Common myeloid progenitor, CD34-positive (primary cell): ENCODE measurements around the gene HOATZ.

Source experiments
- CTCF ChIA-PET: fragments of 350-600 bp; sonication (Branson Sonifier 250); formaldehyde crosslinking; loops from one replicate; lab custom pipeline; 2021; ENCODE audit warnings: antibody characterized with exemption; lab: Charles Lee
- POLR2A ChIA-PET: fragments of 350-600 bp; sonication (Branson Sonifier 250); formaldehyde crosslinking; loops from one replicate; lab custom pipeline; 2021; ENCODE audit warnings: antibody characterized with exemption; lab: Charles Lee
- DNase-seq, 3 donors: peaks; one replicate each; pipeline versions ENCODE4 v3.0.0 to v3.0.0-alpha.2; 2013
- H3K27ac ChIP-seq, 2 experiments: 1 replicate in 1 of 2; 2 replicates in 1 of 2; pipeline ENCODE4 v1.7.0; 2013; ENCODE audit warnings: inconsistent platforms in 2 of 2, low read length in 2 of 2, mild to moderate bottlenecking in 2 of 2, low read depth in 1 of 2, moderate library complexity in 1 of 2; ENCODE audit not compliant: severe bottlenecking in 2 of 2, insufficient read depth in 1 of 2, poor library complexity in 1 of 2
- H3K27me3 ChIP-seq, 5 experiments: replicated peaks in 2 of 5; 1 replicate in 3 of 5; 2 replicates in 2 of 5; pipeline versions ENCODE4 v1.6.1 to v1.7.0; 2013; ENCODE audit warnings: low read length in 4 of 5, mild to moderate bottlenecking in 2 of 5, moderate library complexity in 2 of 5, inconsistent platforms in 1 of 5; ENCODE audit not compliant: insufficient read depth in 5 of 5, control insufficient read depth in 4 of 5
- H3K36me3 ChIP-seq, 4 experiments: 1 replicate in 2 of 4; 2 replicates in 2 of 4; pipeline versions ENCODE4 v1.6.1 to v1.7.0; 2013; ENCODE audit warnings: low read length in 3 of 4, control low read depth in 1 of 4, mild to moderate bottlenecking in 1 of 4; ENCODE audit not compliant: control insufficient read depth in 4 of 4, insufficient read depth in 4 of 4
- H3K4me1 ChIP-seq, 4 experiments: 1 replicate in 3 of 4; 2 replicates in 1 of 4; pipeline versions ENCODE4 v1.6.1 to v1.7.1; 2013; ENCODE audit warnings: low read length in 3 of 4, mild to moderate bottlenecking in 3 of 4, control low read depth in 1 of 4, inconsistent platforms in 1 of 4, moderate library complexity in 1 of 4; ENCODE audit not compliant: control insufficient read depth in 4 of 4, insufficient read depth in 4 of 4; ENCODE audit errors: control extremely low read depth in 1 of 4
- H3K4me3 ChIP-seq, 7 experiments: 1 replicate in 4 of 7; 2 replicates in 3 of 7; pipeline versions ENCODE4 v1.5.1 to v1.7.0; 2013; ENCODE audit warnings: mild to moderate bottlenecking in 7 of 7, low read length in 6 of 7, moderate library complexity in 6 of 7, inconsistent platforms in 2 of 7, low read depth in 2 of 7, control low read depth in 1 of 7; ENCODE audit not compliant: insufficient read depth in 4 of 7, control insufficient read depth in 1 of 7; ENCODE audit errors: extremely low read depth in 1 of 7
- H3K9me3 ChIP-seq, 5 experiments: 1 replicate in 4 of 5; 2 replicates in 1 of 5; pipeline versions ENCODE4 v1.6.1 to v1.7.1; 2013; ENCODE audit warnings: low read length in 4 of 5, mild to moderate bottlenecking in 2 of 5, inconsistent platforms in 1 of 5, low read depth in 1 of 5, moderate library complexity in 1 of 5; ENCODE audit not compliant: control insufficient read depth in 4 of 5, insufficient read depth in 2 of 5; ENCODE audit errors: control extremely low read depth in 1 of 5
- WGBS: methylation state at CpG from one replicate; pipeline ENCODE4 v1.1.5; 2013; ENCODE audit not compliant: insufficient coverage; 5-methylcytosine and 5-hydroxymethylcytosine counted together

The HOATZ gene

DNA sequence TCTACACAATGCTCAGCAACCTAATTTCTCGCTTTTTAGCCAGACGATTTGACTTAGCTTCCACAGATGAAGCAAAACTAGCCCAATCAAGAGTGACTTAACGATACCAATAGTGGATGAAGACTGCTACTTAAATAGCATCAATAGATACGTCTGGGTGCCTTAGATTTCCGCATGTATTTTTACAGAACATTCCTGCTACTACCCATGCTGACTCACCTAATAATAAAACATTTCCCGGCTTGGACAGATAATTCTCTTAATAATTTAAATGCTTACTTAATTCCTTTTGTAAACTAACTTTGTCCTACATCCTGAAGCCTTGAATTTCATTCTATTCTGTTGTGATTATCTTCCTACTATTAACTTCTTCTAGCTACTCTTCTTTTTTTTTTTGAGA is 20.7 kb downstream of the HOATZ start:
- Histone ChIP-seq H3K36me3 (no peaks in the 10 kb centered on the region), H3K27me3 (peaks cover 3 to 22% (median 16%) of the 10 kb centered on the region in 5 experiments), H3K4me3 (no peak overlapping the region), H3K4me1 (peaks cover 0 to 8% (median 6%) of the 10 kb centered on the region in 4 experiments), H3K27ac (no peak overlapping the region), H3K9me3 (peaks cover 0 to 3% (median 0%) of the 10 kb centered on the region in 5 experiments)
- POLR2A ChIA-PET = no interaction called here
- 97% methylated on average over 5 of the region's 6 CpGs for WGBS
- DNase-seq = no peak
- CTCF ChIA-PET = no interaction called here

DNA sequence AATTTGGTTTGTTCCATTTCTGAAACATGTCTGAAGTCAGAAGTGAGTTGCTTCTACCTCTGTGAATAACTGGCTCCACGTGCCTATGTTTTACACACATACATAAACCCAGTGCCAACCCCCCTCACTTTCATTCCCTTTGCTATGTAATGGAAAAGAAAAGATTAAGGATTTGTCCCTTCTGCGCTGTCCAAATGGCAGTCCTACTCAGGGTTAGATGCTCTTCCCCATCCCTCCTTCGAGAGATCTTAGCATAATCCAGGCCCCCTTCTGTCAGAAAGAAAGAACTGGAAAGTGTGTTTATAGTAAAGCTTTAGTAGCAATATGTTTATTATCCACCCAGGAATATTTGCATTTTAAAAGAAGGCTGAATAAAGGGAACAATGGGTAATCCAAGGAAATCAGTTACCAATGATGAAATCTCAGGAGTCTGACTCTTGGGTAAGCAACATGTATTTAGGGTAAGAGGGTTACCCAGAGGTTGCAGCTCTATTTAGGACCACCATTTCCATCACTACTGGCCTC is 22.8 kb downstream of the HOATZ start:
- no peak for DNase-seq
- ChIA-PET POLR2A (no interaction called here), CTCF (interaction anchor here (0.6 kb wide), 1 partner anchor 73 kb away, joined by 3 read pairs; no protein-coding TSS in a partner anchor)
- Histone ChIP-seq H3K27me3 (peaks cover 3 to 39% (median 27%) of the 10 kb centered on the region in 5 experiments), H3K4me3 (no peak overlapping the region), H3K27ac (no peak overlapping the region), H3K9me3 (peaks cover 0 to 3% (median 0%) of the 10 kb centered on the region in 5 experiments), H3K36me3 (no peaks in the 10 kb centered on the region), H3K4me1 (peaks cover 0 to 29% (median 22%) of the 10 kb centered on the region in 4 experiments)
- no CpG with 5 or more reads among the region's 3 CpGs for WGBS

DNA sequence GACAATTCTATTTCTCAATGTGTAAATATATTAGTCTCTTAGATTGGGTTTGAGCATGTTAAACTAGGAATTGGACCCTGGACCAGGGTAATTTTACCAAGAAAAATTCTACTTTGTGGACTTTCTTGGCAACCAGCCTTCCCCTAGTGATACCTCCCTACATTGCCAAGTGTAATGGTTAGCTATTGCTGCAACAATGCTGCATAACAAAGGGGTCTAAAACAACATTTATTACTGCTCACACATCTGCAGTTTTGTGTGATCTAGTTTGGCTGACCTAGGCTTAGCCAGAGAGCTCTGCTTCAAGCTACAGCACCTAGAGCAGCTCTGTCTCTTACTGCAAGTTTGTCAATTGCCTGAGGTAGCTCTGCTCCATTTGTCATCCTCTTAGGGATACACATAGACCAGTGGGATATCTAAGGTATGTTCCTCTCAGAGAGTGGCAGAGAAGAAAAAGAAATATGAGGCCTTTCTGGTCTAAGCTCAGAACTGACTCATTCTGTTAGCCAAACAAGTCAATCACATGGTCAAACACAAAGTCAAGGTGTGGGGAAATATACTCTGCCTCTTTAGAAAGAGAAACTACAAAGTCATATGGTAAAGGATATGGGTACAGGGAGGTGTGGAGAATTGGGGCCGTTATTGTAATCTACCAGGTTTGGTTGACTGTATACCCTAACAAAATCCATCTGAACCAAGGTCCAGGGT is 24.0 kb downstream of the HOATZ start:
- H3K4me1 ChIP-seq = peaks cover 0 to 33% (median 25%) of the 10 kb centered on the region in 4 experiments
- 88% methylated on average over 1 of the region's 1 CpG for WGBS
- H3K27ac ChIP-seq = no peak overlapping the region
- H3K27me3 ChIP-seq = peaks cover 3 to 39% (median 27%) of the 10 kb centered on the region in 5 experiments
- ChIA-PET POLR2A (no interaction called here), CTCF (interaction anchor here (1.3 to 1.5 kb wide), 2 partner anchors 19 to 84 kb away, joined by 3 to 4 read pairs; no protein-coding TSS in a partner anchor)
- no peak overlapping the region for H3K4me3 ChIP-seq
- DNase-seq = no peak
- H3K36me3 ChIP-seq = no peaks in the 10 kb centered on the region
- H3K9me3 ChIP-seq = peaks cover 0 to 3% (median 0%) of the 10 kb centered on the region in 5 experiments

DNA sequence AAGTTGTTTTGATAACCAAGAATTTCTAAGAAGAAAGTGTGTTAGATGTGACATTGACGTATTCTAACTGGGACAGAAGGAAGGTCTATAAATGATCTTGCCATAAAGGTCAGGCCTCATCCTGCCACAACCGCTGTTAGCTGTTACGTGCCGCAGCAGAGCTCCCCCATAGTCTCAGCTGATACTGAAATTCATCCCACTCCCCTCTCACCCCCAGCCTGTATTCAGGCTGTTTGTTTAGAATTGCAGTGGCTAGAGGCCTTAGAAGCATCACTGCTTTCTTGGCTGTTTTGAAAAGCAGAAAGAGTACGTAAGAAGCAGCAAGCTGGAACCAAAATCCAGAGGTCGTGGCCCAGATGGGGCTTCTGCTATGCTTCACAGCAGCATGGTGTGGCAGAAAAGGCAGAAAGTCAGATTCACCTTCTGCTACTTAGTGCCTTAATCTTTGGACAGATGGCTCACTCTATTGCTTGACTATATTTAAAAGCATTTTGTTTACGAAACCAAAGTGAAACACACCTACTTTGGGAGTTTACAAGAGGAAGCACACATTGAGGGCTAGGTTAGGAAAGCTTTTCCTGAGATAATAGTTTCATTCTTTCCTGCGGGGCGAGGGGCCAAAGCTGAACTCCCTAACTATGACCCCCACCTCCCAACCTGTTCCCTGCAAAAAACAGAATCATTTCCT is 25.0 kb downstream of the HOATZ start:
- Histone ChIP-seq H3K9me3 (peaks cover 0 to 3% (median 0%) of the 10 kb centered on the region in 5 experiments), H3K4me1 (peaks cover 0 to 33% (median 25%) of the 10 kb centered on the region in 4 experiments), H3K36me3 (no peaks in the 10 kb centered on the region), H3K27me3 (peaks cover 2 to 36% (median 26%) of the 10 kb centered on the region in 5 experiments), H3K27ac (no peak overlapping the region), H3K4me3 (peak overlapping the region in 3 of 7 experiments; percentile 68 to 80 (median 79))
- CTCF ChIA-PET = interaction anchor here (1.3 to 1.5 kb wide), 2 partner anchors 20 to 85 kb away, joined by 3 to 4 read pairs; no protein-coding TSS in a partner anchor
- 84% methylated on average over 7 of the region's 9 CpGs for WGBS
- POLR2A ChIA-PET = no interaction called here
- DNase-seq = peak in 2 of 3 donors; percentile 18

DNA sequence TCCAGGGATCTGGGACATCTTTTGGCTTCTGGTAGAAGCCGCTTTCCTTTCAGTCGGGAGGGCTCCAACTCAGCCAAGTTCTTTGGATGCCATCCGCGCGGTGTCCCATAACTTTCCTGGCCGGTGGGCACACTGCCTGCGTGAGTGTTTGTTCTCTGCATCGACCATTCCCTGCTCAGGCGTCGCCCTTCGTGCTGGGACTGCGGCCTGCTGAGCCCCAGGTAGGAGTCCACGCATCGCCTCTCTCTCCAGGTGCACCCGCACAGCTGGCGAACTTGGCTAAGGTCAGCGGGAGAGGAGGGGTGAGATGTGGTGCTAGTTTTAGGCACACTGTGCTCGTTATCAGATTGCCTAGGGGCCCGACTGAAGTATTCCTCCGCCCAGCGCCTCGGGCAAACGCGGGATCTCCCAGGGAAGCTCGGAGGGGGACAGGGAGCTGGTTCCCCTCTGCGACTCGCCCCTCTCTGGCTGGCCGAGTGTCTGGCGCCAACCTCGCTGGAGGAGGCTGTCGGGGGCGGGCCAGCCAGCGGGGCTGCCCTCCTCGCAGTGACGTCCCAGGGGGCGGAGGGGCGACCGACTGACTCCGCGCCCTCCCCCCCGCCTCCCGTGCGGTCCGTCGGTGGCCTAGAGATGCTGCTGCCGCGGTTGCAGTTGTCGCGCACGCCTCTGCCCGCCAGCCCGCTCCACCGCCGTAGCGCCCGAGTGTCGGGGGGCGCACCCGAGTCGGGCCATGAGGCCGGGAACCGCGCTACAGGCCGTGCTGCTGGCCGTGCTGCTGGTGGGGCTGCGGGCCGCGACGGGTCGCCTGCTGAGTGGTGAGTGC is 25.7 kb downstream of the HOATZ start, which contains the start of gene LAYN:
Gene LAYN, plus strand, starts transcription at position 607 of the 823 bp plus-strand sequence. Its CDS starts 124 bp downstream, at position 731.
- ChIA-PET CTCF (no interaction called here), POLR2A (interaction anchor here (0.6 kb wide), 1 partner anchor 14 kb away, joined by 3 read pairs; no protein-coding TSS in a partner anchor)
- Histone ChIP-seq H3K4me1 (peaks cover 0 to 33% (median 25%) of the 10 kb centered on the region in 4 experiments), H3K9me3 (peaks cover 0 to 3% (median 0%) of the 10 kb centered on the region in 5 experiments), H3K4me3 (peak within 1 kb of the TSS; percentile 15 to 80 (median 56)), H3K36me3 (no peaks in the 10 kb centered on the region), H3K27ac (no peak within 1 kb of the TSS), H3K27me3 (peaks cover 0 to 36% (median 25%) of the 10 kb centered on the region in 5 experiments)
- WGBS = 9% methylated on average over 49 of the region's 70 CpGs
- peak; percentile 29 to 77 (median 62) for DNase-seq

DNA sequence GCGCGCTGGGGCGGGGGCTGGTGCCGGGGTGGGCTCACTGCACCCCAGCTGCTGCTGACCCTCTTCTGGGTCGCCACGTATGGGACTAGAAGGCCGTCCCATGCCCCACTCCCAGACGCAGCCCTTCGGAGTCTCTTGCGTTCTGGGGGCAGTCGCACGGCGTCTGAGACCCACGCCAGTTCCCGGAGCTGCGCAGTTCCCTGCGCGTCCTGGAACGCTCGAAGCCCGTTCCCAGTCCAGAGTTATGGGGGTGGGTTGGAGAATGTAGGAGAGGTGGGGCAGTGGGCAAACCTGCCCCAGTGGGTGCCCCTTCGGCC is 26.3 kb downstream of the HOATZ start:
- CTCF ChIA-PET = interaction anchor here (1.0 kb wide), 1 partner anchor 10 kb away, joined by 3 read pairs; no protein-coding TSS in a partner anchor
- peaks cover 0 to 3% (median 0%) of the 10 kb centered on the region in 5 experiments for H3K9me3 ChIP-seq
- peak overlapping the region; percentile 4 to 80 (median 56) for H3K4me3 ChIP-seq
- no peak overlapping the region for H3K27ac ChIP-seq
- peaks cover 0 to 36% (median 25%) of the 10 kb centered on the region in 5 experiments for H3K27me3 ChIP-seq
- no peak for DNase-seq
- POLR2A ChIA-PET = interaction anchor here (0.6 kb wide), 1 partner anchor 13 kb away, joined by 3 read pairs; no protein-coding TSS in a partner anchor
- WGBS = under 1% methylated on average over 14 of the region's 22 CpGs
- H3K36me3 ChIP-seq = no peaks in the 10 kb centered on the region
- H3K4me1 ChIP-seq = peaks cover 0 to 33% (median 25%) of the 10 kb centered on the region in 4 experiments
